ENCODE data around the gene SPDYE3. TPM values are rescaled to one million over a fixed set of nuclear protein-coding genes. Genes with fewer than 3 reads are reported as not detected.
"Not testable (repeated sequence)": the region's sequence is repeated elsewhere in the genome, so short reads cannot be mapped to it uniquely, and the experiment has no call there.

SPDYE3 gene
- total RNA-seq, 2 donors from 2014 or later, result not detected

DNA sequence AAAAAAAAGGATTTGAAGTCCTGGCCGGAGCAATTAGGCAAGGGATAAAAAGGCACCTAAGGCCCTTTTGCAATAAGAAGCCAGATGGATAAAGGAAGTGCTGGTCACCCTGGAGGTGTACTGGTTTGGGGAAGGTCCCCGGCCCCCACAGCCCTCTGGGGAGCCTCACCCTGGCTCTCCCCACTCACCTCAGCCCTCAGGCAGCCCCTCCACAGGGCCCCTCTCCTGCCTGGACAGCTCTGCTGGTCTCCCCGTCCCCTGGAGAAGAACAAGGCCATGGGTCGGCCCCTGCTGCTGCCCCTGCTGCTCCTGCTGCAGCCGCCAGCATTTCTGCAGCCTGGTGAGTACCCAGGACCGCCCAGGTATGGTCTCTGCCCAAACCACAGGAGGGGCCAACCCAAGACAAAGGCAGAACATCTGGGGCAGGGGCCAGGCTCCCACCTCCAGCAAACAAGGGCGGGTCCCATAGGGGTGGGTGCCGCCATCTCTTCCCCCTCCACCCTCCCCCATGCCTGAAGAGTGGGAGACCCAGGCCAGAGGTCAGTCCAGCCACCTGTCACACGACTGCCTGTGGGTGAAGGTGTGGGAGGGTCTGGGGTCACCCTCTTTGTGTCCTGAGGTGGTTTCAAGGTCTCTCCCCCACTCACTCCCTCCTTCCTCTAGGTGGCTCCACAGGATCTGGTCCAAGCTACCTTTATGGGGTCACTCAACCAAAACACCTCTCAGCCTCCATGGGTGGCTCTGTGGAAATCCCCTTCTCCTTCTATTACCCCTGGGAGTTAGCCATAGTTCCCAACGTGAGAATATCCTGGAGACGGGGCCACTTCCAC, 50.7 kb downstream of the SPDYE3 start, which contains the start of gene PILRB:
TSS of gene PILRB (plus strand) at position 91 of the 830 bp plus-strand sequence. CDS start at position 277, 186 bp downstream.
- Histone ChIP-seq H3K9me3 (no peaks in the 10 kb centered on the region), H3K36me3 (peaks cover 96% of the 10 kb centered on the region), H3K27me3 (no peaks in the 10 kb centered on the region), H3K4me3 (no peak within 1 kb of the TSS), H3K4me1 (no peaks in the 10 kb centered on the region), H3K27ac (no peak within 1 kb of the TSS)
- no peak for DNase-seq (ENCODE audit: low spot score)
- no peak for TF ChIP-seq CTCF (IDR thresholded peaks at IDR 0.05)

- no peaks in the 10 kb centered on the region for H3K9me3 ChIP-seq
- no peak for DNase-seq (ENCODE audit: low spot score)
- peaks cover 90% of the 10 kb centered on the region for H3K36me3 ChIP-seq
- no peak overlapping the region for H3K27ac ChIP-seq
- H3K4me1 ChIP-seq, result no peaks in the 10 kb centered on the region
- no peak overlapping the region for H3K4me3 ChIP-seq
- no peaks in the 10 kb centered on the region for H3K27me3 ChIP-seq
- TF ChIP-seq CTCF (IDR thresholded peaks at IDR 0.05), result no peak
Observed at GRCh38 chr7:100358857-100359212, 51.3 kb downstream of the SPDYE3 start.

GRCh38 chr7:100360135-100360854, 52.8 kb downstream of the SPDYE3 start:
- Histone ChIP-seq H3K9me3 (no peaks in the 10 kb centered on the region), H3K27ac (no peak overlapping the region), H3K27me3 (no peaks in the 10 kb centered on the region), H3K36me3 (peaks cover 75% of the 10 kb centered on the region), H3K4me3 (no peak overlapping the region), H3K4me1 (no peaks in the 10 kb centered on the region)
- TF ChIP-seq CTCF (IDR thresholded peaks at IDR 0.05), result no peak
- no peak for DNase-seq (ENCODE audit: low spot score)

GRCh38 chr7:100363098-100363497, 55.6 kb downstream of the SPDYE3 start:
- DNase-seq (ENCODE audit: low spot score), result no peak
- TF ChIP-seq CTCF (IDR thresholded peaks at IDR 0.05), result no peak
- no peaks in the 10 kb centered on the region for H3K27me3 ChIP-seq
- no peaks in the 10 kb centered on the region for H3K9me3 ChIP-seq
- peaks cover 47% of the 10 kb centered on the region for H3K36me3 ChIP-seq
- no peak overlapping the region for H3K4me3 ChIP-seq
- no peak overlapping the region for H3K27ac ChIP-seq
- H3K4me1 ChIP-seq, result no peaks in the 10 kb centered on the region

DNA sequence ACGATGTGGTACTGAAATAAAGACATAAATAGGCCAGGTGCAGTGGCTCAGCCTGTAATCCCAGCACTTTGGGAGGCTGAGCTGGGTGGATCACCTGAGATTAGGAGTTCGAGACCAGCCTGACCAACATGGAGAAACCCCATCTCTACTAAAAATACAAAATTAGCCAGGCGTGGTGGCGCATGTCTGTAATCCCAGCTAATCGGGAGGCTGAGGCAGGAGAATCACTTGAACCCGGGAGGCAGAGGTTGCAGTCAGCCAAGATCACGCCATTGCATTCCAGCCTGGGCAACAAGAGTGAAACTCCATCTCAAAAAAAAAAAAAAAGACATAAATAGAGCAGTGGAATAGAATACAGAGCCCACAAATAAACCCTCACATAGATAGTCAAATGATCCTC, 56.3 kb downstream of the SPDYE3 start:
- H3K27ac ChIP-seq; H3K4me1 ChIP-seq; H3K4me3 ChIP-seq; H3K27me3 ChIP-seq; DNase-seq (ENCODE audit: low spot score); H3K9me3 ChIP-seq: not testable (repeated sequence)
- peaks cover 40% of the 10 kb centered on the region for H3K36me3 ChIP-seq

GRCh38 chr7:100364480-100364879, 57.0 kb downstream of the SPDYE3 start:
- Histone ChIP-seq H3K4me3 (no peak overlapping the region), H3K27ac (no peak overlapping the region), H3K9me3 (no peaks in the 10 kb centered on the region), H3K27me3 (no peaks in the 10 kb centered on the region), H3K36me3 (peaks cover 33% of the 10 kb centered on the region), H3K4me1 (no peaks in the 10 kb centered on the region)
- TF ChIP-seq CTCF (IDR thresholded peaks at IDR 0.05), result no peak
- no peak for DNase-seq (ENCODE audit: low spot score)

- H3K4me3 ChIP-seq; DNase-seq (ENCODE audit: low spot score); H3K9me3 ChIP-seq; H3K27me3 ChIP-seq; H3K4me1 ChIP-seq; H3K27ac ChIP-seq: not testable (repeated sequence)
- H3K36me3 ChIP-seq, result peaks cover 18% of the 10 kb centered on the region
Observed at GRCh38 chr7:100365998-100366367, 58.5 kb downstream of the SPDYE3 start.
